HEK293 (cell line): ENCODE data around the gene SLC5A4.
A peak's percentile ranks its signal among the peaks of the same experiment; 100 is the strongest.
"Not testable (repeated sequence)": the region's sequence is repeated elsewhere in the genome, so short reads cannot be mapped to it uniquely, and the experiment has no call there.

Experiments used
- CTCF ChIA-PET: fragments of 350-600 bp; formaldehyde crosslinking; extraction: SDS; loops from one replicate; lab custom pipeline; 2021; ENCODE audit warnings: antibody characterized with exemption; lab: Yijun Ruan, JAX
- POLR2A ChIA-PET: fragments of 300-600 bp; formaldehyde crosslinking; extraction: SDS; loops from one replicate; lab custom pipeline; 2020; ENCODE audit warnings: antibody characterized with exemption, inconsistent platforms; lab: Yijun Ruan, JAX
- H3K27ac ChIP-seq: fragments of 200-500 bp; sonication (Bioruptor generic); 2 replicates; pipeline ENCODE4 v1.5.1; 2014; ENCODE audit warnings: low read depth, low read length, control low read depth, inconsistent platforms; ENCODE audit errors: extremely low read depth
- H3K36me3 ChIP-seq, 2 experiments: fragments of 200-500 bp in 1 of 2; sonication (Bioruptor generic) in 1 of 2; 1 replicate in 1 of 2; 2 replicates in 1 of 2; pipeline ENCODE4 v1.5.1; 2014 to 2017; ENCODE audit warnings: inconsistent platforms in 2 of 2, low read length in 2 of 2; ENCODE audit not compliant: control insufficient read depth in 2 of 2, insufficient read depth in 1 of 2
- H3K4me1 ChIP-seq: fragments of 200-500 bp; sonication (Bioruptor generic); 2 replicates; pipeline ENCODE4 v1.5.1; 2014; ENCODE audit warnings: mild to moderate bottlenecking, low read length, inconsistent platforms; ENCODE audit not compliant: control insufficient read depth, insufficient read depth
- H3K4me3 ChIP-seq: 2 replicates; pipeline ENCODE4 v1.5.1; 2011; ENCODE audit warnings: low read depth, mild to moderate bottlenecking, control low read depth, low read length, moderate library complexity
- H3K9me3 ChIP-seq: fragments of 200-500 bp; sonication (Bioruptor generic); 2 replicates; pipeline ENCODE4 v1.5.1; 2014; ENCODE audit warnings: low read depth, low read length, inconsistent platforms; ENCODE audit not compliant: control insufficient read depth, insufficient read depth
- KLF10 ChIP-seq: fragments of 450-650 bp; IDR thresholded peaks from 2 replicates; pipeline ENCODE4 v1.5.1; 2018; ENCODE audit warnings: missing biosample characterization, mild to moderate bottlenecking, missing genetic modification characterization
- TCF7L2 ChIP-seq: IDR thresholded peaks from 2 replicates; pipeline ENCODE4 v1.6.1; 2011; ENCODE audit warnings: low read depth, mild to moderate bottlenecking, inconsistent platforms, low read length, moderate library complexity, borderline replicate concordance
- ZNF146 ChIP-seq: fragments of 450-650 bp; formaldehyde crosslinking; IDR thresholded peaks from 2 replicates; pipeline ENCODE4 v1.5.1; 2016; ENCODE audit warnings: missing biosample characterization, missing genetic modification characterization
- ZNF274 ChIP-seq, 2 experiments: fragments of 200-500 bp in 1 of 2; fragments of 450-650 bp in 1 of 2; sonication (Bioruptor generic) in 1 of 2; formaldehyde crosslinking in 1 of 2; IDR thresholded peaks; 2 replicates each; pipeline versions ENCODE4 v1.5.1 to v1.6.1; 2014 to 2016; ENCODE audit warnings: borderline replicate concordance in 1 of 2, inconsistent platforms in 1 of 2, low read length in 1 of 2, missing biosample characterization in 1 of 2, missing genetic modification characterization in 1 of 2
- ZNF645 ChIP-seq: fragments of 450-650 bp; formaldehyde crosslinking; IDR thresholded peaks from 2 replicates; pipeline ENCODE4; 2016; ENCODE audit warnings: missing biosample characterization, missing genetic modification characterization
- ZNF660 ChIP-seq: fragments of 450-650 bp; IDR thresholded peaks from 2 replicates; pipeline ENCODE4 v1.5.1; 2018; ENCODE audit warnings: missing biosample characterization, mild to moderate bottlenecking, missing genetic modification characterization
- ZSCAN16 ChIP-seq: fragments of 450-650 bp; formaldehyde crosslinking; IDR thresholded peaks from 2 replicates; pipeline ENCODE4 v1.5.1; 2016; ENCODE audit warnings: missing biosample characterization, missing genetic modification characterization
- TF ChIP-seq, protein P1 (sequence below): fragments of 450-650 bp; formaldehyde crosslinking; optimal IDR thresholded peaks from 2 replicates; pipeline ENCODE3; 2016; ENCODE audit warnings: missing biosample characterization, mild to moderate bottlenecking, missing genetic modification characterization
- TF ChIP-seq, protein P2 (sequence below): fragments of 450-650 bp; formaldehyde crosslinking; IDR thresholded peaks from 2 replicates; pipeline ENCODE4 v1.5.1; 2016; ENCODE audit warnings: missing biosample characterization, missing genetic modification characterization
- TF ChIP-seq, protein P3 (sequence below): fragments of 450-650 bp; formaldehyde crosslinking; IDR thresholded peaks from 2 replicates; pipeline ENCODE4 v1.5.1; 2016; ENCODE audit warnings: missing biosample characterization, missing genetic modification characterization

SLC5A4 gene

GRCh38 chr22:32199341-32199740 is 55.8 kb downstream of the SLC5A4 start (continued):
- no peak for TF ChIP-seq ZNF645 (tag by site-specific recombination)
- TF ChIP-seq, protein P1, sequence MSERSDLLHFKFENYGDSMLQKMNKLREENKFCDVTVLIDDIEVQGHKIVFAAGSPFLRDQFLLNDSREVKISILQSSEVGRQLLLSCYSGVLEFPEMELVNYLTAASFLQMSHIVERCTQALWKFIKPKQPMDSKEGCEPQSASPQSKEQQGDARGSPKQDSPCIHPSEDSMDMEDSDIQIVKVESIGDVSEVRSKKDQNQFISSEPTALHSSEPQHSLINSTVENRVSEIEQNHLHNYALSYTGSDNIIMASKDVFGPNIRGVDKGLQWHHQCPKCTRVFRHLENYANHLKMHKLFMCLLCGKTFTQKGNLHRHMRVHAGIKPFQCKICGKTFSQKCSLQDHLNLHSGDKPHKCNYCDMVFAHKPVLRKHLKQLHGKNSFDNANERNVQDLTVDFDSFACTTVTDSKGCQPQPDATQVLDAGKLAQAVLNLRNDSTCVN (tag by site-specific recombination): no peak
- TF ChIP-seq TCF7L2: no peak
- TF ChIP-seq ZNF274 (IDR thresholded peaks at IDR 0.05; ENCODE audit: low read length): no peak
- TF ChIP-seq ZNF274 (tag by site-specific recombination; IDR thresholded peaks at IDR 0.05; ENCODE audit: borderline replicate concordance): no peak
- TF ChIP-seq ZSCAN16: no peak
- no peak for TF ChIP-seq KLF10
- no peak for TF ChIP-seq ZNF660
- TF ChIP-seq, protein P2, sequence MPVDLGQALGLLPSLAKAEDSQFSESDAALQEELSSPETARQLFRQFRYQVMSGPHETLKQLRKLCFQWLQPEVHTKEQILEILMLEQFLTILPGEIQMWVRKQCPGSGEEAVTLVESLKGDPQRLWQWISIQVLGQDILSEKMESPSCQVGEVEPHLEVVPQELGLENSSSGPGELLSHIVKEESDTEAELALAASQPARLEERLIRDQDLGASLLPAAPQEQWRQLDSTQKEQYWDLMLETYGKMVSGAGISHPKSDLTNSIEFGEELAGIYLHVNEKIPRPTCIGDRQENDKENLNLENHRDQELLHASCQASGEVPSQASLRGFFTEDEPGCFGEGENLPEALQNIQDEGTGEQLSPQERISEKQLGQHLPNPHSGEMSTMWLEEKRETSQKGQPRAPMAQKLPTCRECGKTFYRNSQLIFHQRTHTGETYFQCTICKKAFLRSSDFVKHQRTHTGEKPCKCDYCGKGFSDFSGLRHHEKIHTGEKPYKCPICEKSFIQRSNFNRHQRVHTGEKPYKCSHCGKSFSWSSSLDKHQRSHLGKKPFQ (tag by site-specific recombination): no peak

DNA sequence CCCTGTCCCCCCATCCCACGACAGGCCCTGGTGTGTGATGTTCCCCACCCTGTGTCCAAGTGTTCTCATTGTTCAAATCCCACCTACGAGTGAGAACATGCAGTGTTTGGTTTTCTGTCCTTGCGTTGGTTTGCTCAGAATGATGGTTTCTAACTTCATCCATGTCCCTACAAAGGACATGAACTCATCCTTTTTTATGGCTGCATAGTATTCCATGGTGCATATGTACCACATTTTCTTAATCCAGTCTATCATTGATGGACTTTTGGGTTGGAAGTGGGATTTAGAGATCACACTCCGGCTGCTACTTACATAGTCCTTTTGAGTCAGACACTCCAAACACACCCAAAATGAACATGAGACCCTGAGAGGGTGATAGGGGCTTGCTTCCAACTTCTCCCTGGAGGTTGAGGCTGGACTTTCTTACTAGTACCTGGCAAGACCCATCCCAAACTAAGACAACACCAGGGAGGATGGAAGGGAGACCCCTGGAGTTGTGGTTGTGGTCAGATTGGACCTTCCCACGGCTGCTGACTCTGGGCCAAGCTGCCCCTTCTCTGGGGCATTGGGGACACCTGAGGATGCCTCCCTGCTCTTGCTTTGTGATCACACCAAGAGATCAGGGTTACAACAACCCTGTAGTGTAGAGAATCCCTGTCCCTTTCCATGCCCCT is 57.5 kb downstream of the SLC5A4 start:
- TF ChIP-seq, protein P3, sequence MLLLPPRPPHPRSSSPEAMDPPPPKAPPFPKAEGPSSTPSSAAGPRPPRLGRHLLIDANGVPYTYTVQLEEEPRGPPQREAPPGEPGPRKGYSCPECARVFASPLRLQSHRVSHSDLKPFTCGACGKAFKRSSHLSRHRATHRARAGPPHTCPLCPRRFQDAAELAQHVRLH (tag by site-specific recombination): 0 out of 2 replicates have a peak, but pooled peaks have one; percentile 43
- peak; percentile 97 for TF ChIP-seq ZNF146
- CTCF ChIA-PET: interaction anchor here (0.6 kb wide), 1 partner anchor 43 kb away, joined by 3 read pairs; no protein-coding TSS in a partner anchor

GRCh38 chr22:32195900-32196299 is 59.2 kb downstream of the SLC5A4 start:
- CTCF ChIA-PET: interaction anchor here (0.6 to 1.1 kb wide), 4 partner anchors 28 to 219 kb away, joined by 3 to 5 read pairs (median 4); no protein-coding TSS in a partner anchor
- POLR2A ChIA-PET: not testable (repeated sequence)

More for the DNA sequence above, 57.5 kb downstream of the SLC5A4 start:
- H3K4me1 ChIP-seq, H3K27ac ChIP-seq, H3K36me3 ChIP-seq, POLR2A ChIA-PET, H3K9me3 ChIP-seq, H3K4me3 ChIP-seq: not testable (repeated sequence)

DNA sequence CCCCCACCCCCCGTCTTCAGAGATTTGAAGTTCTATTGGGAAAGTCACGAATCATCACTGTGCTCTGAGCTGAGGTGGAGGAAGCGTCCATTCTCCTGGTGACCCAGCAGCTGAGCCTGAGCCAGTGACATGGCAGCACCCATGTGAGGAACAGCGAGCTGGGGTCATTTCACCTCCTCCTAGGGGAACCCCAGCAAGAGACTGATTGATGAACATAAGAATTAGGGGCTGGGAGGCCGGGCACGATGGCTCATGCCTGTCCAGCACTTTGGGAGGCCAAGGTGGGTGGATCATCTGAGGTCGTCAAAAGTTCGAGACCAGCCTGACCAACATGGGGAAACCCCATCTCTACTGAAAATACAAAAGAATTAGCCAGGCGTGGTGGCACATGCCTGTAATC is 61.8 kb downstream of the SLC5A4 start:
- H3K27ac ChIP-seq, POLR2A ChIA-PET, CTCF ChIA-PET, H3K4me3 ChIP-seq, H3K4me1 ChIP-seq, H3K9me3 ChIP-seq, H3K36me3 ChIP-seq: not testable (repeated sequence)

More at GRCh38 chr22:32195900-32196299, 59.2 kb downstream of the SLC5A4 start:
- H3K4me1 ChIP-seq, H3K9me3 ChIP-seq, H3K27ac ChIP-seq, H3K4me3 ChIP-seq, H3K36me3 ChIP-seq: not testable (repeated sequence)

DNA sequence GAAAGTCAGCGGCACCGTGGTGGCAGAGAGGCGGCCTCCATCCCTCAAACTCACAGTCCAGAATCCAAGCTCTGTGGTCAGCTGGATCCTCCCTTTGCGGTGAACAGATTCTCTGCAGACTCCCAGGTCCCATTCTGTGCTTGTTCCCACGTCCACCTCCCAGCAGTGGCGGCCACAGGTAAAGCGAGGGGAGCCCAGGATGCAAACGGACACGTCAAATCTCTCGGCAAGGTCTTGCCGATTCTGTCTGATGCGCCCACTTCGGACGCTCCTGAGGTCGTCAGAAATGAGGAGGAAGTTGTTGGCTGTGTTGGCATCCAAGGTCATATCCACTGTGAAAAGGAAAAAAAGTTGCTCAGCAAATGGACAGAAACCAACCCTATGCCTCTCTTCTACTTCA is 64.1 kb downstream of the SLC5A4 start:
- POLR2A ChIA-PET, H3K27ac ChIP-seq, H3K4me1 ChIP-seq, CTCF ChIA-PET, H3K4me3 ChIP-seq, H3K36me3 ChIP-seq, H3K9me3 ChIP-seq: not testable (repeated sequence)
